Keratinocyte (primary cell): ENCODE measurements around the gene RORB. TPM values are rescaled to one million over a fixed set of nuclear protein-coding genes. Genes with fewer than 3 reads are reported as not detected.

Experiments used
- DNase-seq: peaks from one replicate; pipeline ENCODE4 v3.0.0-alpha.2; 2011; ENCODE audit warnings: low read depth, missing footprints, low spot score
- FAIRE-seq: peaks from 2 replicates; lab custom pipeline; 2011; peaks lifted over from hg19 to GRCh38; lab: Jason Lieb, UNC
- H2AFZ ChIP-seq: 2 replicates; pipeline ENCODE4 v1.6.0; 2012; ENCODE audit warnings: low read length, control low read depth, inconsistent platforms; ENCODE audit not compliant: control insufficient read depth
- H3K27ac ChIP-seq: 2 replicates; pipeline ENCODE4 v1.5.1; 2011; ENCODE audit warnings: low read length; ENCODE audit not compliant: control insufficient read depth, insufficient read depth
- H3K27me3 ChIP-seq: 3 replicates; pipeline ENCODE4 v1.6.0; 2011; ENCODE audit warnings: low read length; ENCODE audit not compliant: control insufficient read depth, insufficient read depth; ENCODE audit errors: extremely low read depth
- H3K36me3 ChIP-seq, 2 experiments: 2 replicates in 1 of 2; 3 replicates in 1 of 2; pipeline ENCODE4 v1.5.1; 2011; ENCODE audit warnings: low read length in 2 of 2, mild to moderate bottlenecking in 1 of 2; ENCODE audit not compliant: control insufficient read depth in 2 of 2, insufficient read depth in 2 of 2; ENCODE audit errors: extremely low read depth in 1 of 2
- H3K4me1 ChIP-seq: 3 replicates; pipeline ENCODE4 v1.5.1; 2011; ENCODE audit warnings: low read length; ENCODE audit not compliant: control insufficient read depth, insufficient read depth; ENCODE audit errors: extremely low read depth
- H3K4me2 ChIP-seq: 3 replicates; pipeline ENCODE4 v1.6.0; 2011; ENCODE audit warnings: low read depth, low read length; ENCODE audit not compliant: control insufficient read depth, insufficient read depth; ENCODE audit errors: extremely low read depth
- H3K4me3 ChIP-seq, 3 experiments: fragments of 200-600 bp in 1 of 3; sonication (generic) in 1 of 3; 2 replicates in 2 of 3; 3 replicates in 1 of 3; pipeline ENCODE4 v1.5.1; 2011 to 2016; ENCODE audit warnings: low read length in 3 of 3, mild to moderate bottlenecking in 3 of 3, control low read depth in 2 of 3, inconsistent platforms in 1 of 3, low read depth in 1 of 3, mixed read lengths in 1 of 3, mixed run types in 1 of 3, moderate library complexity in 1 of 3; ENCODE audit not compliant: control insufficient read depth in 2 of 3, insufficient read depth in 2 of 3; ENCODE audit errors: extremely low read depth in 1 of 3
- H3K79me2 ChIP-seq: 2 replicates; pipeline ENCODE4 v1.6.0; 2012; ENCODE audit warnings: low read length; ENCODE audit not compliant: control insufficient read depth, insufficient read depth
- H3K9ac ChIP-seq: 3 replicates; pipeline ENCODE4 v1.6.0; 2011; ENCODE audit warnings: low read length; ENCODE audit not compliant: control insufficient read depth, insufficient read depth; ENCODE audit errors: extremely low read depth
- H3K9me1 ChIP-seq: 3 replicates; pipeline ENCODE4 v1.6.0; 2011; ENCODE audit warnings: low read length; ENCODE audit not compliant: control insufficient read depth, insufficient read depth; ENCODE audit errors: extremely low read depth
- H3K9me3 ChIP-seq: 2 replicates; pipeline ENCODE4 v1.5.1; 2012; ENCODE audit warnings: low read depth, low read length; ENCODE audit not compliant: control insufficient read depth
- H4K20me1 ChIP-seq: 3 replicates; pipeline ENCODE4 v1.6.0; 2011; ENCODE audit warnings: low read length; ENCODE audit not compliant: control insufficient read depth, insufficient read depth; ENCODE audit errors: extremely low read depth
- EZH2 ChIP-seq: IDR thresholded peaks from one replicate; pipeline ENCODE4 v1.6.1; 2012; ENCODE audit warnings: inconsistent platforms, mild to moderate bottlenecking, low read length, moderate library complexity
- dilution Hi-C: fragments of 300-500 bp; cut with MboI; formaldehyde crosslinking; loops from one replicate; pipeline ENCODE4 v1.7.0; 2020; ENCODE audit warnings: low sequenced_read_pairs; ENCODE audit not compliant: extremely low pct_ligation_motif_present
- polyA plus RNA-seq, 5 experiments: library from polyadenylated mRNA; depleted of rRNA in 3 of 5; stranded (reverse) in 3 of 5; stranded (forward) in 1 of 5; unstranded in 1 of 5; fragments of >200 nt; gene quantifications; 1 replicate in 1 of 5; 2 replicates in 3 of 5; 3 replicates in 1 of 5; pipeline versions ENCODE4 v1.2.1 to v1.2.3, GENCODE V29; 2011 to 2012; ENCODE audit warnings: missing spikeins in 2 of 5, low read depth in 1 of 5, low replicate concordance in 1 of 5
- TF ChIP-seq, protein P1 (sequence below), 3 experiments: IDR thresholded peaks in 1 of 3; conservative IDR thresholded peaks in 1 of 3; optimal IDR thresholded peaks in 1 of 3; 2 replicates in 2 of 3; 3 replicates in 1 of 3; pipeline versions ENCODE3 to v1.5.1; 2011; ENCODE audit warnings: low read length in 3 of 3, mild to moderate bottlenecking in 3 of 3, moderate library complexity in 2 of 3, control low read depth in 1 of 3, inconsistent platforms in 1 of 3; ENCODE audit not compliant: insufficient read depth in 2 of 3; ENCODE audit errors: extremely low read depth in 1 of 3

RORB gene
- polyA plus RNA-seq, 1 donor (not counting 4 experiments of a cell fraction or from before 2014, with no cell fraction given), result not detected

DNA sequence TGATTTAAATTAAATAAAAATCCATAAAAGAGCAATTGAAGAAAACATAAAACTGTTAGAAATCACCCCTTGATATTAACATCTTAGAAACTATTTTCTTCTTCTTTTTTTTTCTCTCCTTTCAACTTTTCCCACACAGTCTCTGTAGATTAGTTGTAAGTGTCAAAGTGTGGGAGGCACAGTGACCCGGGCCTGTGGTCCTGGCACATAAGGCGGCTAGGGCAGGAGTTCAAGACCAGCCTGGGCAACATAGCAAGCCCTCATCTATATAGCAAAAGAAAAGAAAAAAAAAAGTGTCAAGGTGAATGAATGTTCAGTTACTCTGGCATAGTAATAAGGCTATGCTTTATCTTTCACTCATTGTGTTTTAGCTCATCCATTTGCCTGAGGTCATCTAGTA lies 14.2 kb downstream of the RORB start:
- Histone ChIP-seq H3K27me3 (no peaks in the 10 kb centered on the region), H3K9me1 (no peaks in the 10 kb centered on the region), H3K4me2 (no peak overlapping the region), H3K27ac (no peak overlapping the region), H3K4me3 (no peak overlapping the region), H4K20me1 (no peaks in the 10 kb centered on the region), H2AFZ (no peak overlapping the region), H3K4me1 (no peaks in the 10 kb centered on the region), H3K36me3 (no peaks in the 10 kb centered on the region), H3K9me3 (no peaks in the 10 kb centered on the region), H3K79me2 (no peaks in the 10 kb centered on the region), H3K9ac (no peak overlapping the region)
- DNase-seq, result no peak
- FAIRE-seq, result no peak
- no peak for TF ChIP-seq EZH2
- TF ChIP-seq, protein P1, sequence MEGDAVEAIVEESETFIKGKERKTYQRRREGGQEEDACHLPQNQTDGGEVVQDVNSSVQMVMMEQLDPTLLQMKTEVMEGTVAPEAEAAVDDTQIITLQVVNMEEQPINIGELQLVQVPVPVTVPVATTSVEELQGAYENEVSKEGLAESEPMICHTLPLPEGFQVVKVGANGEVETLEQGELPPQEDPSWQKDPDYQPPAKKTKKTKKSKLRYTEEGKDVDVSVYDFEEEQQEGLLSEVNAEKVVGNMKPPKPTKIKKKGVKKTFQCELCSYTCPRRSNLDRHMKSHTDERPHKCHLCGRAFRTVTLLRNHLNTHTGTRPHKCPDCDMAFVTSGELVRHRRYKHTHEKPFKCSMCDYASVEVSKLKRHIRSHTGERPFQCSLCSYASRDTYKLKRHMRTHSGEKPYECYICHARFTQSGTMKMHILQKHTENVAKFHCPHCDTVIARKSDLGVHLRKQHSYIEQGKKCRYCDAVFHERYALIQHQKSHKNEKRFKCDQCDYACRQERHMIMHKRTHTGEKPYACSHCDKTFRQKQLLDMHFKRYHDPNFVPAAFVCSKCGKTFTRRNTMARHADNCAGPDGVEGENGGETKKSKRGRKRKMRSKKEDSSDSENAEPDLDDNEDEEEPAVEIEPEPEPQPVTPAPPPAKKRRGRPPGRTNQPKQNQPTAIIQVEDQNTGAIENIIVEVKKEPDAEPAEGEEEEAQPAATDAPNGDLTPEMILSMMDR (optimal IDR thresholded peaks at IDR 0.05 in 1 of 3, IDR thresholded peaks at IDR 0.05 in 1 of 3, conservative IDR thresholded peaks at IDR 0.05 in 1 of 3; ENCODE audit: extremely low read depth in 1 of 3, insufficient read depth in 2 of 3, low read length in 3 of 3), result no peak
- dilution Hi-C loops, result no loop called here

DNA sequence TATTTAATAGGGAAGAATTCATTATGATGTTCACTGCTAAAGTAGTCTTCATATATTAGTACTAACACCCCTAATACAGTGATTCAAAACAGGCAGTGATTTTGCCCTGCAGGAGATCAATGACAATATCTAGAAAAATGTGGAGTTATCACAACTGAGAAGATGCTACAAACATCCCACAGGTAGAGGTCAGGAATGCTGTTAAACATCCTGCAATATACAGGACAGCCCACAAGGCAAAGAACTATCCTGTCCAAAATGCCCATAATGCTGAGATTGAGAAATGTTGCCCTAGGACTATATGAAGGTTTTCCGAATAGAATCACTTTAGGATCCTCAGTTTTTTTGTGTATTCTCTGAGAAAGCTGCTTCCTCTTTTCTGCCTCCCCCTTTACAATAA lies 15.3 kb downstream of the RORB start:
- H3K4me1 ChIP-seq, result no peaks in the 10 kb centered on the region
- TF ChIP-seq, protein P1 (optimal IDR thresholded peaks at IDR 0.05 in 1 of 3, IDR thresholded peaks at IDR 0.05 in 1 of 3, conservative IDR thresholded peaks at IDR 0.05 in 1 of 3; ENCODE audit: extremely low read depth in 1 of 3, insufficient read depth in 2 of 3, low read length in 3 of 3), result no peak
- TF ChIP-seq EZH2, result no peak
- no peaks in the 10 kb centered on the region for H3K79me2 ChIP-seq
- no peaks in the 10 kb centered on the region for H3K36me3 ChIP-seq
- H3K4me2 ChIP-seq, result no peak overlapping the region
- no peak overlapping the region for H3K9ac ChIP-seq
- H3K27ac ChIP-seq, result no peak overlapping the region
- no peaks in the 10 kb centered on the region for H3K27me3 ChIP-seq
- DNase-seq, result no peak
- H3K9me3 ChIP-seq, result no peaks in the 10 kb centered on the region
- no peak overlapping the region for H2AFZ ChIP-seq
- dilution Hi-C loops, result no loop called here
- H4K20me1 ChIP-seq, result no peaks in the 10 kb centered on the region
- H3K4me3 ChIP-seq, result no peak overlapping the region
- no peaks in the 10 kb centered on the region for H3K9me1 ChIP-seq
- no peak for FAIRE-seq
